ENCODE results near the gene TPGS2.
"Not testable (repeated sequence)": the region's sequence is repeated elsewhere in the genome, so short reads cannot be mapped to it uniquely, and the experiment has no call there.

The TPGS2 gene

DNA sequence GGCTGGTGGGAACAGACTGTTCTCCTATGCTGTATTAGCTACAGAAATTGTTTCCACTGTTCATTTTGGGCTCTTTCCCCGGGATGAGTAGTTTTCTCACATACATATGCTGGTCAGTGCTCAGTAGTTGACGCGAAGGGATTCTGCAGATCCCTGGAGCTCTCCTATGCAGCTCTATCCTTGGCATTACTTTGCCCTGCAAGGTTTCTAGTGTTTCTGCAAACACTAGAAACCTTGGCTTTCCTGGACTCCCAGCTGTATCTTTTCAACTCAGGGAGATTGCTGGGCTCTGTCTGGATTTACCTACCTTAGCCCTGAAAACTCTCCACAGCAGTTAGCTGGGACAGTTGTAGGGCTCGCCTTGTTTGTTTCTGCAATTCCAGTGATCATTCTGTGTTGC is 11.0 kb upstream of the TPGS2 start:
- TF ChIP-seq JUND (IDR thresholded peaks at IDR 0.05; ENCODE audit: low read depth), result no peak
- no peak for DNase-seq (ENCODE audit: low read depth in 1 of 2, low spot score in 1 of 2)
- in situ Hi-C loops (cut with HindIII; ENCODE audit: low pct_unique_long_range_greater_than_20kb, low sequenced_read_pairs), result no loop called here

DNA sequence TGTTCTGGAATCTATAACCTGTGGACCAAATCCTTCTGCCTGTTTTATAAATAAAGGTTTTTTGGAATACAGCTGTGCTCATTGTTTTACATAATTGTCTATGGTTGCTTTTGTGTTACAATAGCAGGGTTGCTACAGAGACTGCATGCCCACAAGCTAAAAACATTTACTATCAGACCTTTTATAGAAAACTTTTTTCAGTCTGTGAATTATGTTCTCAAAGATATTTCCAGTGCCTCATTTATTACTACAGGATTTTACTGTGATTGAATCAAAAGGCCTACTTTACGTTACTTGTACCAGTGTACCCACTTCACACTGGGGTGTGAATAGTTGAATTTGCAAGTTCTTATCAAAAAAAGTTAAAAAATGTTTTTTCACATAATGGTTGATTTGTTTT is 7.1 kb upstream of the TPGS2 start:
- DNase-seq (ENCODE audit: low read depth in 1 of 2, low spot score in 1 of 2), result no peak
- in situ Hi-C loops (cut with HindIII; ENCODE audit: low pct_unique_long_range_greater_than_20kb, low sequenced_read_pairs), result no loop called here
- TF ChIP-seq JUND (IDR thresholded peaks at IDR 0.05; ENCODE audit: low read depth), result no peak

DNA sequence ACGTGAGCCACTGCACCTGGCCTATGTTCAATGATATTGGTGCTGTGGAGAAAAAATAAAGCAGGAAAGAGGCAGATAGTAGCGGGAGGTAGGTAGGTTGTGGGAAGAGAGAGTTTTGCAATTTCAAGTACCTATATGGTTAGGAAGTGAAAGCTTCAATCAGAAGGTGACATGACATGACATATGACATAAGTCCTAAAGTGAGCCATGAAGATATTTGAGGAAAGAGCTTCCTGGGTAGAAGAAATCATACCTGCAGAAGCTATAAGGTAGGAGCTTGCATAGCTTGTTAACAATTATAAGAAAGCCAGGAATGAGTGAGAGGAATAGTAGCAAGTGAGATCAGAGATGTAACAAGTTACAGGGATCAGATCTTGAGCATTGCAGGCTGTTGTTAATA is 4.3 kb upstream of the TPGS2 start:
- no peak for DNase-seq (ENCODE audit: low read depth in 1 of 2, low spot score in 1 of 2)
- in situ Hi-C loops (cut with HindIII; ENCODE audit: low pct_unique_long_range_greater_than_20kb, low sequenced_read_pairs), result no loop called here
- TF ChIP-seq JUND (IDR thresholded peaks at IDR 0.05; ENCODE audit: low read depth), result no peak

DNA sequence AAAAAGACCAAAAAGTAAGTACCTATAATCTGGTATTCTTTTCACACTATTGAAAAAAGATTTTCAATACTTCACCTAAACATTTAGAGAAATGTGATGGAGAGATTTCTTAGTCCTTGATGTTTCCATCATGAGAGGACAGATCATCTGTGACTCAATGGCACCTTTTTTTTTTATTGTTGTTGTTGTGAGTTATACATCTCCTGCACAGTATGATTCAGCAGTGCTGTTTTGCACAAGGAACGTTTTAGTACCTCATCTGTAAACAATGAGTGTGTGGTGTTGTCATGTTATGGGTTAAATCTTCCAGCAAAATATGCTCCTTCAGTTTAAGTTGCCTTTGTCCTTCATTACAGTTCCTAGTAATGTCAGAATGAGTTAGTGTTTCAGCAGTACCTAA is 2.3 kb upstream of the TPGS2 start:
- TF ChIP-seq JUND (IDR thresholded peaks at IDR 0.05; ENCODE audit: low read depth), result no peak
- in situ Hi-C loops (cut with HindIII; ENCODE audit: low pct_unique_long_range_greater_than_20kb, low sequenced_read_pairs), result no loop called here
- no peak for DNase-seq (ENCODE audit: low read depth in 1 of 2, low spot score in 1 of 2)

DNA sequence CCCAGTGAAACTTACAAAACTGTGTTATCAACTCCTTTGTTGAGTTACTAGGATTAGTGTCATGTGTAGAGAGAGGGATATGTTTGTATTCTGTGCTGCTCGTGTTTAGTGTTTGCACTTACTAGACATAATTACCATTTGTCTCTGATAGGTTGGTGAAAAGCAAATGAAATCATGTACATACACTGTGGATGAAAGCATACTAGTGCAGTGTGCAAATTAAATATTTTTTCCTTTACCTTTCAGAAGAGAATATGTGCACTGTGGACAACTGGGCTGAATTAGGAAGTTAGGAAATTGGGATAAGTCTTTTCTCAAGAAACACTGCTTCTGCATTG is 1.3 kb upstream of the TPGS2 start:
- in situ Hi-C loops (cut with HindIII; ENCODE audit: low pct_unique_long_range_greater_than_20kb, low sequenced_read_pairs), result no loop called here
- no peak for DNase-seq (ENCODE audit: low read depth in 1 of 2, low spot score in 1 of 2)
- no peak for TF ChIP-seq JUND (IDR thresholded peaks at IDR 0.05; ENCODE audit: low read depth)

DNA sequence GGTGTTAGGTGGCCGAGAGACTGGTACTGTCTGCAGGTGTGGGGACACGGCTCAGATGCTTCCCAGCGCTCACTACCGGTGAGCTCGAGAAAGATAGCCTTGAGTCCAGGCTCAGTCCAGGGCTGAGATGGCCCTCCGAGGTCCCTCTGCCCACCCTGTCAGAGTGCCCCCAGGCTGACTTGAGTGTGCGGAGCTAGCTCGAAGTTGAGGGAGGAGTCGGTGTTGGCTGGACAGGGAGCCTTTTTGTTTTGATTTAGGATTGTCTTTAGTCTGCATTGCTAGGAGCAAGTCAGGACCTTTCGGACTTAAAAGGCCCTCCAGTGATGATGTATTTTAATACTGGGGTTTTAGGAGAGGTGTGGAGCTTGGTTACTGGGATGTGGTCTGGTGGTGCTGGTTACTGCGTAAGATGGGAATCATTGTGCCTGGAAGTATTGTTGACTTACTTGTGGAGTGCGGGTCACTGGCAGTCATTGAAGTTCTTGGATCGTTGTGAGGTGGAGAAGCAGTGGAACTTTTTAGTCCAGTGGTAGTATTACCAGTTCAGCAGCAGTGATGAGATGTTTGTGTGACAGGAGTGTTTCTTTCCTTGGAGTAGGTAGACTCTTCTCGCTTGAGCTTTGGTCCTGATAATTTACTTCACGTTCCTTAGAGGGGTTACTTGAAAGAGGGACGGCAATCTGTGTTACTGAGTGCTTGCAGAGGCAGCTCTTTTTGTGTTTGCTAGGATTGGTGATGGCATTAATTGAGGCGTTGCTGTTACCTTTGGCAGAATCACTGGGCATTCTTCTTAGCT is 758 bp upstream of the TPGS2 start:
- DNase-seq (ENCODE audit: low read depth in 1 of 2, low spot score in 1 of 2), result peak; percentile 13 to 51
- in situ Hi-C loops (cut with HindIII; ENCODE audit: low pct_unique_long_range_greater_than_20kb, low sequenced_read_pairs), result no loop called here
- TF ChIP-seq JUND (IDR thresholded peaks at IDR 0.05; ENCODE audit: low read depth), result no peak

DNA sequence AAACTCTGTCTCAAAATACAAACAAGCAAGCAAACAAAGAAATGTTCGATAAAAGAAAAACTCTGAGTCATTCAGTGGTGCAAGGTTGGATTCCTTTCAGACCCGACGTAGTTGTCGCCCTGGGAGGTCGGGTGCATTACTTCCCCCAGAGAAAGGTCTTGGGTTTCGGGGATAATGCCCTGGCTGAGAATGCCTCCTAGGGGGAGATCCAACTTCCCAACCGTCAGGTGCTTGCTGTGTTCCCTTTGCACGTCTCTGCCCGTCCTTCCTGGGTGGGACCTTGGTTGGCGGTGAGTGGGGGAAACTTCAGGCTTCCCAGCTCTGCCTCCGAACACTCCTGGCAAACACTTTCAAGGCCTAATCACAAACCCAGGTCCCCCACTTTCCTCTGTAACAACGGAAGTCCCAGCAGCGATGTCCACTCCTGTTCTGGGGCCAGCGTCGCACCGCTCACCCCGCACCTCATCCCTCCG is 609 bp downstream of the TPGS2 start:
- no peak for DNase-seq (ENCODE audit: low read depth in 1 of 2, low spot score in 1 of 2)
- no peak for TF ChIP-seq JUND (IDR thresholded peaks at IDR 0.05; ENCODE audit: low read depth)
- in situ Hi-C loops (cut with HindIII; ENCODE audit: low pct_unique_long_range_greater_than_20kb, low sequenced_read_pairs), result no loop called here

DNA sequence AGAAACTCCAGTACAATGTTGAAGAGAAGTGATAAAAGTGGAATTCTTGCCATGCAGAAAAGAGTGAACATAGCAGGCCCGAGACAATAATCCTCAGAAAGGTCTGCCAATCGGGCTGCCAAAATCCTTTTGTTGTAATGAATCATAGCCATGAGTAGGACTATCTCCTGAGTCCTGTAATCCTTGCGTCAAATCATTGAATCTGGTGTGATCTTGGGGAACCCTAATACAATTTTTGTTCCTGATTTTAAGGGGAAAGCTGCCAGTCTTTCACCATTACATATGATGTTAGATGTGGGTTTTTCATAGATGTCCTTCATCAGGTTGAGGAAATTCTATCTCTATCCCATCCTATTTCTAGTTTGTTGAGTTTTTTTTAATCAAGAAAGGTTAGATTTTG is 2.2 kb downstream of the TPGS2 start:
- in situ Hi-C loops (cut with HindIII; ENCODE audit: low pct_unique_long_range_greater_than_20kb, low sequenced_read_pairs), result no loop called here
- TF ChIP-seq JUND (IDR thresholded peaks at IDR 0.05; ENCODE audit: low read depth), result no peak
- no peak for DNase-seq (ENCODE audit: low read depth in 1 of 2, low spot score in 1 of 2)

DNA sequence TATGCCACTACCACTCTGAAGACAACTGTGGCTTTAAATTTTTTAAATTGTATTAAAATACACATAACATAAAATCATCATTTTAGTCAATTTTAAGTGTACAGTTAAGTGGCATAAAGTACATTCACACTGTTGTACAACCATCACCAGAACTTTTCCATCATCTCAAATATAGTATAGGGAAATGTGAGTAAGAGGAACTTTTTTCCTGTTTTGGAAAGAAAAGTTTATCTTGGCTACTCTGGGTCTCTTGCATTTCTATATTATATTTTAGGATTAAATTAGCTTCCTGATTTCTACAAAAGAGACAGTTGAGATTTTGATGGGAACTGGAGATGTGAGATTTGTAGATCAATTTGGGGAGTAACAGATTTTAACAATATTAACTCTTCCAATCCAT is 3.3 kb downstream of the TPGS2 start:
- in situ Hi-C loops (cut with HindIII; ENCODE audit: low pct_unique_long_range_greater_than_20kb, low sequenced_read_pairs), result no loop called here
- no peak for TF ChIP-seq JUND (IDR thresholded peaks at IDR 0.05; ENCODE audit: low read depth)

DNA sequence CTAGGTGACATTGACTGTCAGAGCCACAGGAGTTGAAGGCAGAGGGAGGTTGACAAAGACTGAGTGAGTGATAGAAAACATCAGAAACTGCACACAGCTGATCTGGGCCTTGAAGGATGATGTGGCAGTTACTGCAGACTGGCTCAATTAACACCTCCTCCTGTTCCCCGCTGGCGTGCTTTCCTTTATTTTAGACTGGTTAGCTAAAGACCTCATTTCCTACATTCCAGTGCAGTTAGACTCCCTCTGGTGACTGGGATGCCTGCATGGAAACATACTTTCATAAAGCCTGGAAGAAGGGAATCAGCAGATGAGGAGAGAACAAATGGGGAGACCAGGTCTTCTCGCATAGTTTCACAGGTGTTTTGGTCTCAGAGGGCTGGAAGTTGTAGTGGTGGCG is 7.1 kb downstream of the TPGS2 start:
- no peak for DNase-seq (ENCODE audit: low read depth in 1 of 2, low spot score in 1 of 2)
- TF ChIP-seq JUND (IDR thresholded peaks at IDR 0.05; ENCODE audit: low read depth), result no peak
- in situ Hi-C loops (cut with HindIII; ENCODE audit: low pct_unique_long_range_greater_than_20kb, low sequenced_read_pairs), result no loop called here

More for the DNA sequence above, 3.3 kb downstream of the TPGS2 start:
- DNase-seq (ENCODE audit: low read depth in 1 of 2, low spot score in 1 of 2), result no peak

DNA sequence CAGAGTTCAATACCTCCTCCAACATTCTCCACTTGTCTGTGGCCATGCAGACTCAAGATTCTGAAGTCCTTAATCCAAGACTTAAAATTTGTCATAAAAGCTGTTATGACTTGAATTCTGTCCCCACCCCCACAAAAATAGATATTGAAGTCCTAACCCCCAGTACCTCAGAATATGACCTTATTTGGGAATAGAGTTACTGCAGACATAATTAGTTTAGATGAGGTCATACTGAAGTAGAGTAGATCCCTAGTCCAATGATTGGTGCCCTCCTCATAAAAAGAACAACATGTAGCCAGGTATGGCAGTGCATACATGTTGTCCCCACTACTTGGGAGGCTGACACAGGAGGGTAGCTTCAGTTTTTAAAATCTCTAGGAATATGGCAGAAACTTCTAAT is 9.2 kb downstream of the TPGS2 start:
- TF ChIP-seq JUND (IDR thresholded peaks at IDR 0.05; ENCODE audit: low read depth), result no peak
- in situ Hi-C loops (cut with HindIII; ENCODE audit: low pct_unique_long_range_greater_than_20kb, low sequenced_read_pairs), result no loop called here
- no peak for DNase-seq (ENCODE audit: low read depth in 1 of 2, low spot score in 1 of 2)

DNA sequence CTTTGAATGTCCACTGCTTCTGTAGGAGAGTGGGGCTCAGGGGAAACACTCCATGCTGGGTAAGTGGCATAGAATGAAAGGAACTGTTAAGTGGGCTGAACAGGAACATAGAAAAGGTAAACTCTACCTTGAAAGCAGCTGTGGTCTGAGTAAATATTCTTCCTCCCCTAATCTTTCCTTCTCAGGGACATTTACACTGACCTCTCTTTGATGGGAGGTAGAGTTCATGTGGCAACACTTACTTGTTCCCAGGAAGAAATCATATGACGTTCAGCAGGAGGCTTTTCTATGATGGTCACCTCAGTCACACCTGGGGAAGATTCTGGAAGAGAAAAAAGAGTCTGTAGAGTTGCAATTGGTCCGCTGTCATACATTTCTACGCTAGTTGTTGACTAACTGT is 10.2 kb downstream of the TPGS2 start:
- no peak for DNase-seq (ENCODE audit: low read depth in 1 of 2, low spot score in 1 of 2)
- in situ Hi-C loops (cut with HindIII; ENCODE audit: low pct_unique_long_range_greater_than_20kb, low sequenced_read_pairs), result no loop called here
- no peak for TF ChIP-seq JUND (IDR thresholded peaks at IDR 0.05; ENCODE audit: low read depth)

DNA sequence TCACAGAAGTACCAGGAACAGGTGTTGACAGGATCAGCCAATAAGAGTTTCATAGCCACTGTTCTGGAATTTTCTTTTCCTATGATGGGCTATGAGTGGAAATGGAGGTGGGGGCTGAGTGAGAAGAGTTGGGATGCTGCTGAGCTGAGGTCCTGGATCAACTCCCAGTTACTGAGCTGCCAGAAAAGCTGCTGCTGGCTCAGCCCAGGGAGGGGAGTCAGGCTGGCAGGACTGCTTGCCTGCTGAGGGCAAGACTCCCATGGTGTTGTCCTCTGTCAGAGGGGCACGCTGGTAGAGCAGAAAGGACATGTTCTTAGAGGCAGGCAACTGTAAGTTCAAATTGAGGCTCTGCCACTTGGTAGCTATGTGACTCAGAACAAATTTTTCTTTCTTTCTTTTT is 11.8 kb downstream of the TPGS2 start:
- in situ Hi-C loops (cut with HindIII; ENCODE audit: low pct_unique_long_range_greater_than_20kb, low sequenced_read_pairs), result no loop called here
- DNase-seq (ENCODE audit: low read depth in 1 of 2, low spot score in 1 of 2), result no peak
- TF ChIP-seq JUND (IDR thresholded peaks at IDR 0.05; ENCODE audit: low read depth), result no peak

DNA sequence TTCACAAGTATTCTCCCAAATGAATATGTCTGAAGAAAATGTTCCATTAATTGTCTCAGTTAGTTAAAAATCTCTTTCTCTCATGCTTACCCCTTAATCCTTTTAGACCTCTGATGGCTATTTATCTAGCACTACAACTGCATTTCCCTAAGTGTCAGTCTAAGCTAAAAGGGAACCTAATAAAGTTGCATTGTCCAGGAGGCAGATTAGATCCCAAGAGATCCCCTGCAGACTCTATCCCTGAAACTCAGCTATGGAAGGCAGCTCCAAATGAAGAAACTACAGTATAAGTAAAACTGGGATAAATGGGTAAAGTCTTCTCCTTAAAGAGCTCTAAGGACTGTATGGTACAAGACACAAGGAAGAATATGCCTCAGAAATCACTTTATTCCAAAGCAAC is 12.7 kb downstream of the TPGS2 start:
- in situ Hi-C loops (cut with HindIII; ENCODE audit: low pct_unique_long_range_greater_than_20kb, low sequenced_read_pairs); DNase-seq (ENCODE audit: low read depth in 1 of 2, low spot score in 1 of 2): not testable (repeated sequence)
